Activated CD8-positive, alpha-beta memory T cell treated with anti-CD3 and anti-CD28 coated beads, Interleukin-2, amount 50 U/mL, for 48 hours (primary cell): ENCODE data around the gene AGAP1.

Source experiments
- DNase-seq: peaks from one replicate; pipeline ENCODE4 v3.0.0-alpha.2; 2020

Gene AGAP1

DNA sequence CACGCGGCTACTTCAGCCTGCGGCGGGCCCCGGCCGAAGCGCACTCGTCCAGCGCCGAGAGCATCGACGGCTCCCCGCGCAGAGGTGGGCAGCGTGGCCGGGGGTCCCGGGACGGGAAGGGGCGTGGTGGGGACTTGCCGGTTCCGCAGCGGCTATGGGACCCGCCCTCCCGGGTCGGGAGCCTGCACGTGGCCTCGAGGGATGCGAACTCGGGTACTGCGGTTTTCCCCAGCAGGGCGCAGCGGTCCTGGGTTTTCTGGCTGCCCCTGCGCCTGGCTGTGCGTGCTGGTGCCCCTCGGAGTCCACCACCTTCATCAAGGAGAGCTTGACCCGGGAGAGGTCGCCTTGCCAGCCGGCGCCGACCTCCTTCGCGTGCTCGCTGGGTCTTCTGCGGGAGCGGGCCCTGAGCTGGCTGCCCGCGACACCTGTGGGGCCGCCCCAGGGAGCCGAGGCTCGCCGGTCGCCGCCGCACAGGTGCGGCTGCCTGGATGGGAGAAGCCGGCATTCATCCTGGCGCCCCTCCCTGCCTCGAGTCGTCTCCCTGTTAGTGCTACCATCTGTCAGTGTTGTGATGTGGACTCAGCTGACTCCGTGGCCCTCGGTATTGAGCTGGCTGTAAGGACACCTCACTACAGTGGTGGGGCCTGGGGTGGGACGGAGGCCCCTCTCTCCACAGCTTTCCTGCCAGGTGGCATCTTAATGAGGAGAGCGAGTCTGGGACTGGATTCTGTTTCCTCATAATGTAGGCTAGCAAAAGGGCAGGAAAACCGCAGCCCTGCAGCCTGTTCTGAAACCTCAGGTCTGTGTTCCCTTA, 177.3 kb downstream of the AGAP1 start:
- DNase-seq: no peak

DNA sequence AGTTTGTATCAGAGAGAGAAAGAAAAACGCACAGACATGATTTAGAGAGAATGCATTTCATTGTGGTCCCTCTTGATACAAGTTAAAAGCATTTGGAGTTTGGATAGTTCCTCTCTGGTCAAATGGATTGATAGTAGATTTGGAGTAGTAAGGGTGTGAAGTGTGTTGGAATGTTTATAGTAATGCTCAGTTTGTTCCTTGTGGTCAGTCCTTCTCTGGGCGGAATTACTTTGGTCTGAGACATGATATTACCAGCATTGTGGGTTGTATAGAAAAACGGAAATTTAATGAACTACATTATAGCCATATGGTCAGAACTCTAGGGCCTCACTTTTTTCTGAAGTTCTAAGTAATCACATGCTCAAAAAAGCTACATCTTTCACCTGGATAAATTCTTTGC, 178.9 kb downstream of the AGAP1 start:
- no peak for DNase-seq

DNA sequence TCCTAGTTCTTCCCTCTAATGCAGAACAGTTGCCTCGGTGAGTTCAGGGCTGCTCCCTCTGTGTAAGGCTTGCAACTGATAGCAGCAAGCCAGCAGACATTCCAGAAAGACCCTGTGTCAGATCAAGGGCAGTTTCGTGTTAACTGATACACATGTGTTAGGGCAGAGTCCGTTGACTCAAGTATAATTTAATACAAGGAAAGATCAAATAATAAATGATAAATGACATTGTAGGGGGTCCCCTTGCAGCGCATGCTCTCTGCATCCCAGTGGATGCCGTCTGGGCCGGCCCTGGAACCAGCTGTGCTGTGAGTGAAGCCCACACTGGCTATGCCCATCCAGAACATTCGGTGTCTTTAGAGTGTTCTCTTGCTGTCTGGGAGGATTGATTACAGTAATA, 180.3 kb downstream of the AGAP1 start:
- no peak for DNase-seq

DNA sequence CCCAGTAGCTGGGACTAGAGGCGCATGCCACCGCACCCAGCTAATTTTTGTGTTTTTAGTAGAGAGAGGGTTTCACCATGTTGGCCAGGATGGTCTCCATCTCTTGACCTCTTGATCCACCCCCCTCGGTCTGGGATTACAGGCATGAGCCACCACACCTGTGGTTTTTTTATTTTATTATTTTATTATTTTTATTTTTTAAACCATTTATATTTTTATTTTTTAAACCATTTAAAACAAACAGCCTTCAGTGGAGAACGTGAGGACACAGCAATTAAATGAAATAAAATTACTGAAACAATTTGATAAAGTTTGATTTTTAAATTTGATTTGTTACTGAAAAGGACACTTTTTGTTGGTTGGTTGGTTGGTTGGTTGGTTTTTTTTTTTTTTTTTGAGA, 181.0 kb downstream of the AGAP1 start:
- no peak for DNase-seq

DNA sequence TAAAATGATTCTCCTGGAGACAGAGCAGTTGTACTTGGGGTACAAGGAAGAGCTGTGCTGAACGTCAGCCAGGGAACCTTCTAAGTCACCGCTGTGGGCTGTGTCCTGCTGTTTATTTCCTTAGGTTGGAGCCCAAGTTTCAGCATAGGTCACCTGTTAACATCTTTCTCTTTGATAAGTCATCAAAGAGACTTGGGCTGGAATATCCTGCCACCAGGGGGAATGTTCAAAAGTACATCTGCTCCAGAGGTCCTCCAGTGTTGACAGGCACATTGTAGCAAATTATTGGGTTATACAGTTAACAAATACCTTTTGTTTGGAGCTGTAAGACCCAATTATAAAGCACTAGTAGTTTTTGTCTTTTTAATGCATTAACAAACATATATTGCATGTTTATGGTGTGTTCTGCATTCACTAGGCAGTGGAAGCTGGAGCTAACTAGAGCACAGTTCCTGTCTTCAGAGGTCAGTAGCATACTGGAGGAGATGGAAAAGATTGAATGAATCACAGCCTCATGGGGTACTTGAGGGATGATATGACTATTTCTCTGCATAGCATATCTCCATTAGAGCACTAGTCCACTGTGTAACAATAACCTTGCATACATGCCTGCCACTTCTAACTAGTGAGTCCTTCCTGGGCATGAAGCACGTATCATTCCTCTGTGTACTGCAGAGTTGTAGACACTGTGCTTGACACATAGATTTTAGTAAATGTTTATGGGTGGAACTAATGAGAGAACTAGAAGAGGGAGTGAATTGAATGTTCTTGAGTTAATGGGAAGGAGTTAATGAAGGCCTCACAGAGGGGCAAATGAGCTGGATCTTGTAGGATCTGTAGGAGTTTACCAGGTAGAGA, 182.1 kb downstream of the AGAP1 start:
- no peak for DNase-seq

DNA sequence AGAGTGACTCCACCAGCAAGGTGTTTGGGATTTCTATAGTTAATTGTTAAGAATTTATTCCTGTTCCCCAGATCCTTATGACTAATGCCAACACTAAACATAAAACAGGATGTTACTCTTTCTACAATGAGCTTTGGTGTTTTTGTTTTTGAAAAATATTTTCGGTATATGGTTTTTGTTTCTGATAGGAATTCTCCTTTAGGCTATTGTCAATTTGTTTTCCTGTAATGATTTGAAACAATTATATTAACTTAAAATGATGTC, 182.6 kb downstream of the AGAP1 start:
- DNase-seq: no peak

DNA sequence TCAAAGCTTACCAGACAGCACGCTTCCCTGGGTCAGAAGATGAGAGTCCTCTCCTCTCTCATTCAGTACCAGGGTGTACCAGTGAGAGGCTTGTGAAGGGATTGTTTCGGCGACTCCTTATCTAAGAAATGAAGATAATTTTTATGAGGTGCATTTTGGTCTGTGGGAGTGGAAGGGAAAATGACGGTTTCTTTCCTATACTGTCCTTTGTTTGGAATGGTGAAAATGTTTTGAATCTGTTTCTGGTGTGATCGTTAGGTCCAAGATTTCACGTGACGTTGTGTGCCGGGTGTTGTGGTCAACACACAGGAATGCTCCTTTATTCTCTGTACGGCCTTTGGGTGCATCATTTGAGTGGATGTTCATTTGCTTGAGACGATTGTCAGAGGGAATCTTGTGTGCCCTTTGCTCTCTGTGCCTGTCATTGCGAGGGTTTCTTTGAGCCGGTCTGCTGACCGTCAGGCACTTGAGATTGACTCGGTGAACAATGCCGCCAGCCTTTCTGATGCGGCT, 183.5 kb downstream of the AGAP1 start:
- no peak for DNase-seq

DNA sequence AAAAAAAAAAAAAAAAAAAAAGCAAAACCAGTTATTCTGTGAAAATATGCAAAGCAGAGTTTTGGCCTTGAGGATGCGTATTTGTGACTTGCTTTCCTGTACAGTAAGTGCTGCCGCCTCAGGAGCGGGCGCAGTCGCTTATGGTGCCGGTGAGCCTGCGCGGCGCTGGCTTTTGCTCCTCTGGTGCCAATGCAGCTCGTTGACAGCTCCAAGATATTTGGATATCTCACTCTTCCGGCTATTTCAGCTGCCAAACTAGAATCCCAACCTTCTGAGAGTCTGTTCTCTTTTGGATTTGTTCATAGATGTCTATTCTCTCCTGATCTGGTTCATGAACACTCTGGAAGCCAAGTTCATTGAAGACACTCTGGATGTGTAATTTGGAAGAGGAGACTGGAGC, 184.1 kb downstream of the AGAP1 start:
- no peak for DNase-seq

DNA sequence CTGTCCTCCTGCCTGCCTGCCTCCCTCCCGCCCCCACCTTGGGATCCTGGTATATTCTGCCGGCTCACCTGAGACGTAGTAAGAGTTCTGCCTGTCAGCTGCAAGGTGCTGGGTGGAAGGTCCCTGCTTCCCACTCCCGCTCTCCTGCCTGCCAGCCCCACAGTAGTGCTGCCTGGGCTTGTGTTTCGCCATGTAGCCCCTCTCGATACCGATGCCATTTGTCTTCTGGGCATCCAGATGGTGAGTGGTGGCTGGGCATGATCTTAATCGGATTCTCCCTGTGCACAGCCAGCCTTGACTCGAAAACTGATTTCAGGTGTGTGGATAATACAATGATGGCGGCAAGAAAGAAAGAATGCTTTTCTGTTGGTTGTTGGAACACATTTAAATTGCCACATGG, 184.9 kb downstream of the AGAP1 start:
- DNase-seq: no peak

DNA sequence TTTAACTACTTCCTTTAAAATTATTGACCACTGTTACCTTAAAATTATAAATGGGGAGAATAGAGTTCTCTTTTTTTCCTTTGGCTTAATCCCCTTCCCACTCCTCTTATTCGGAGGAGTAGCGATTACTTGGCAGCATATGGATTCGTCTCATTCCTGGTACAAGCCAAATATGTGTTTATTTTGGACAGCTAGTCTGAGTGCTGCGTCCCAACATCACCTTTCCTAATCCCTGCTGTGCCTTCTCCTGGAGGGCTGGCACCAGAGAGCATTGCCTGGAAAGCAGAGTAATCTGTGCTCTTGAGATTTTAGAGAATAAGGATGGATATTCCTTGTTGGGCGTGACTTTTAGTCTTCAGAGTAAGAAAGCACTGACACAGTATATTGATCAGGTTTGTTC, 185.6 kb downstream of the AGAP1 start:
- DNase-seq: no peak

DNA sequence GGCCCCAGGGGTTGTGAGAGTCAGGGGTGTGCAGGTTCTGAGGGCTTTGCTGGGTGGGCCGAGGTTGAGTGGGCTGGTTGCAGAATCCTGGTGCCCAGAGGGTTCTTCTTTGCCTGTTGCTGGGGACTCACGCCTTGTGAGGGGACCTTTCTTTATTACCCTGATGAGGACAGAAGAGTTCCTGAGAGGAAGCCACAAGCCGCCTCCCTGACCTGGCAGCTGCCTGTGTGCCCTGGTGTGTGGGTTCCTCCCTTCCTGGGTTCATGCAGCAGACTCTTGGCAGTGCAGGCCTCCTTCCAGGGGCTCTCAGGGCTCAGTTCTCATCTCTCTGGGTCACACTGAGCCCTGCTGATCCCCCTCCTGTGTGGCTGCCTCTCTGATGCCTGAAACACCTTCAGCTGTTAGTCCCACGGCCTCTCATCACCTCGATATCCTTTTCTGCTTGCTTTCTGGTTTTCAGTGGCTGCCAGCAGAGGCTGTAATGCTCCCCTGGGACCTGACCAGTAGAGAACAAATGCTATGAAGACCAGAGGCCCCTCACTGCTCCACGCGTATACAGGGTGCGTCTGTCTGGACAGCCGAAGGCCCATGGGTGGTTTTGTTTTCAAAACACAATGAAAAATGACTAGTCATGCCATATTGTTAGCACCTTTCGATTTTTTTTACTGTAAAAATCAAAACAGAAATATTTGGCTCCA, 191.3 kb downstream of the AGAP1 start:
- no peak for DNase-seq

DNA sequence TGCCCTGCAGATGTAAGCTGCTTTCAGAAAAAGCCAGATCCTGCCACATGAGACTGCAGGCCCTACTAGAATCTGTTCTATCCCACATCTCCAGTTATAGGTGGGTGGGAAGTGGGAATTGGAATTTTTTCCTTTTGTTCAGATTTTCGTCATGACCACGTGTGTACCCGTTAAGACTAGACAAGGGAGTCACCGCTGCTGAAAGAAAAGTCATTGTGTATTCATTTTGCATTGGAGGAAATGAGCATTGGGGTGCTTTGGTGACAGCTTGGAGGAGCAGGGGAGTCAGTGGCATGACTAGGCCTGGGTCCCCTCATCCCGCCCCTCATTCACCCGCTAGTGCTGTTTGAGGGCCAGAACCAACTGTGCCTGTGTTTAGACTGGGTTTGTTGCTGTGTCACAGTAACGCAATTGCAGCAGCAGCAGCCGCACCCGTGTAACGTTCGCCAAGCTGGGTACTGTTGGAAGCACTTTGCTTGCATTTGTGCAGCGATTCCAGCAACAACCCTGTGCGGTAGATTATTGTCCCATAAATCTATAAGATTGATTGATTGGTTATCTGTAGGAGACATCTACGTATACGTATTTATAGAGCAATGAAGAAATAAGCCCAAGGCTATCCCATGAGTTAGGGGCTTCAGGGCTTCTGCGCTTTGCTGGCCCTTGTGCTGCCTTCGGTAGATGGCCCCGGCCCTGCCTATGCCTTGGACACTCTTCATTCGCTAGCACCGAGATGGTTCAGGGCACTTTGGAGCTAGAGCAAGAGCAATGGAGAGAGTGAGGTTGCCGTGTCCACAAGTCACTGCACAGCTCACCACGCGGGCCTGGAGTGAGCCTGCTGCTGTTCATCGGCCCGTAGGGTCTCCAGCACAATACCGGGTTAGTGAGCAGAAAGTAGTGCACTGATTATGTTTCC, 194.9 kb downstream of the AGAP1 start:
- DNase-seq: no peak

DNA sequence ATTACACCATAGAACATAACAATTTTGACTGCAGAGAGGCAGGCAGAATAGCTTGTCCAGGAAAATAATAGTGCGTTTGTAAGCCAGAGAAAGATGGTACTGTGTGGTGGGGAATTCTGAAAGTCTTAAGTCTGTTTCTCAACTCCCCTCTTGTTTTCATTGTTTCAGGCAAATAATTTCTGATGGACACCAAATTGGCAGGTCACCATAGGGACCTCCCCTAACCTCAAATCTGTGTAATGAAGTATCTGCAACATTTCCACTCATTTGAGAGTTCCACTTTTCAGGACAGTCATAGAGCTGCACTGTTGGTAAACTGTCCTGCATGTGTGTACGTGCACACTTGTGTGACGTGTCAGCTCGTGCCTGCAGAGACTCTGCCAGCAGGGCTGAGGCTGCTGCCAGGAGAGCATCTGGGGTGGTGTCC, 195.6 kb downstream of the AGAP1 start:
- DNase-seq: no peak

DNA sequence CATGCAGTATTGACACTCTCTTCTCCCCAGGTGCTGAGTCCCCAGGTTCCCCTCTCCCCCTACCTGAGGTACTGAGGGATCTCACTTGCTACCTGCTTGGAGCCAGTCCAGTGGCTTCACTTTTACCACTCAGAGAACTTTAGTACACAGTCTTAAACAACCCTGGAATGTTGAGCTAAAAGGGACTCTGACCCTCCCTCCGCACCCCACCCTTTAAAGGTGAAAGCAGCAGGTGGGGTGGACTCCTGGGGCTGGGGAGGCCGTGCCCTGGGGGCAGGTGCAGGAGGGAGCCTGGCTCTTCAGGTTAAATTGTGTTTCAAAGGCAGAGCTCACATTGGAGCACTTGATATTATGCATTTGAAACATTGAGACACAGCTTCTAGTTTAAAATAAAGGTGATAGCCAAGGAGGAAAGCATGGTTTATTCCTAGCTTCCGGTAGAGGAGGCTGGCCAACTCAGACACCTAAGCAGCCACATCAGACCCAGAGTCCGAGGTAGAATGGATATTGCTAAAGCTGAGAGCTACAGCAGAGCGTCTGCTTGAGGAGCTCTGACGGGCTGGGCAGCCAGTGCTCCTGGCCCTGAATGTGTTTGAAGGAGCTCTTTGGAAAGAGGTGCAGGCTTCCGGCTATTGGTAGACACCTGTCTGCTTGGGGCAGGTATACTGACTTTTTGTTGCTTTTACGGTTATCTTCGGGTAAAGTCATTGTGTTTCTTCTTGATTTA, 196.4 kb downstream of the AGAP1 start:
- no peak for DNase-seq

DNA sequence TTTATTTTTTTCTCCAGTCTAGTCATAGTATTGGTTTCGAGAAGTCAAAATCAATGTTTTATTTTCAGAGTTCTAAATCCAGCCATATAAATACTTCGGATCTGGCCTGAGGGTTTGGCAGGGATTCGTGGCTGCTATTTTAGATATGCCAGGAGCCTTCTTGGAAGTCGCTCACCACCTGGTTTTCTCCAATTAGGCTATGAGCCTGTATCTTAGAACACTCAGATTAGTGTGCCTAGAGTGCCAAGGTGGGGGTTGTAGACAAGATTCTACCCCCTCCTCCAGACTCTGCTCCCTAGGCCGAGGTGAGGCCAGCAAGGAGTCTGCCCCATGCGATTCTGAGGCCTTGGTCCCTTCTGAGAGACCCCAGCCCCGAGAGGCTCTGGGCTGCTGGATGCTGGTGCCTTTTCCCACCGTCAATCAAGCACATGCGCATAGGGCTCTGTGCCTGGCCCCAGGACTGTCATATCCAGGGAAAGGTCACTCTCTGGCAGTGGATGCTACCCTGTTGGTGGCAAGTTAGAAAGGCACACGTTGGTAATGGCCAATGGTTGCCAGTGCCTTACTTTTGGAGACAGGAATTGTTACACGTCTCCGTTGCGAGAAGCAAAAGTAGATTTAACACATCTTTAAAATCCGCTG, 197.1 kb downstream of the AGAP1 start:
- no peak for DNase-seq

DNA sequence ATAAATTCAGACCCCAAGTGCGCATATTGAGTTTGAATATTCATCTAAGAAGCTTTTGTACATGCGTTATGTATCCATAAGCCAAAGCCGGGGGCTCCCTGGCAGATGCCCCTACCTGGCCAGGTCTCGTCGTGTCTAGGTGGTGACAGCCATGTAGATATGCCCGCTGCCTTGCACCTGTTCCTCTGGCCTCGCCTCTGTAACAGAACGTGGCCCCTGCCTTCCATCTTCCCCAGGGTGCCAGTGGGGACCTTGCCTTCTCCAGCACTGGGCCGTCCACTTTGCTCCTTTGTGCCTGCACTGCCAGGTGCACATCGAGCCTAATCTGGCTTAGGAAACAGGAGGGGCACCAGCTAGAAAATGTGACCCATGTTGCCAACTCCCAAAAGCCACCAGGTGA, 198.2 kb downstream of the AGAP1 start:
- no peak for DNase-seq

DNA sequence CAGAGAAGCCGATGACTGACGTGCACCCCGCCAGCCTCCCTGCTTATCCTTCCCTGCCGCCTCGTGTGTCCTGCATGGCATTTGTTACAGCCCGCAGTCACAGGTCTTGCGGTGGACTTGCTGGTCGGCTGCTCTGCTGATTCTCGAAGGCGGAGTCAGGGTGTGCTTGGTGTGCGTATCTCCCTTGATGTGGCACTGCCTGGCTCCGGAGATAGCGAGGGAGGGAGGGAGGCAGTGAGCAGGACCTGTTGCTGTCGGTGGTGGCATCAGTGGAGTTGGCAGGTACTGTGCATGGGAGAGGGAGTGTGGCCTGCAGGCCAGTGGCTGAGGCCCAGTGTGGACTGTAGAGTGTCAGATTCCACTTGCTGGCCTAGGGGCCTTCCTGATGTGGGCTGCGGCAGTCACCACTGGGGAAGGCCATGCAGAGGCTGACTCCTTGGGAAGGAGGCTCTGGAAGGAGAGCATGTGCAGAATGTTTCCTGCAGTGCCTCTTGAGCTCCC, 198.9 kb downstream of the AGAP1 start:
- no peak for DNase-seq

DNA sequence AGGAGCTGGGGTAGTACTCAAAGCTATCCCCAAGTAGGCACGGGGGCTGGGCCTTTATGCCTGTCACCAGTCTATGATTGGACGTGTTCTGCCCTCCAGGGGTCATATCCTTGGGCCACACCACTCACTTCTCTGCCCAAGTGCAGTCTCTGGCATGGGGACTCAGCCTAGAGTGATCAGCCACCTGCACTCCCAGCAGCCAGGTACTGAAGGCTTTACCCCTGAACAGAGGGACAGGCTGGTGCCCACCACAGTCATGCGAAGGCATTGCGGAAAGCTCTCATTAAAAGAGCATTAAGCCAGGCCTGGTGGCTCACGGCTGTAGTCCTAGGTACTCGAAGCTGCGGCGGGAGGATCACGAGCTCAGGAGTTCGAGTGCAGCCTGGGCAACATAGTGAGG, 199.4 kb downstream of the AGAP1 start:
- DNase-seq: no peak

DNA sequence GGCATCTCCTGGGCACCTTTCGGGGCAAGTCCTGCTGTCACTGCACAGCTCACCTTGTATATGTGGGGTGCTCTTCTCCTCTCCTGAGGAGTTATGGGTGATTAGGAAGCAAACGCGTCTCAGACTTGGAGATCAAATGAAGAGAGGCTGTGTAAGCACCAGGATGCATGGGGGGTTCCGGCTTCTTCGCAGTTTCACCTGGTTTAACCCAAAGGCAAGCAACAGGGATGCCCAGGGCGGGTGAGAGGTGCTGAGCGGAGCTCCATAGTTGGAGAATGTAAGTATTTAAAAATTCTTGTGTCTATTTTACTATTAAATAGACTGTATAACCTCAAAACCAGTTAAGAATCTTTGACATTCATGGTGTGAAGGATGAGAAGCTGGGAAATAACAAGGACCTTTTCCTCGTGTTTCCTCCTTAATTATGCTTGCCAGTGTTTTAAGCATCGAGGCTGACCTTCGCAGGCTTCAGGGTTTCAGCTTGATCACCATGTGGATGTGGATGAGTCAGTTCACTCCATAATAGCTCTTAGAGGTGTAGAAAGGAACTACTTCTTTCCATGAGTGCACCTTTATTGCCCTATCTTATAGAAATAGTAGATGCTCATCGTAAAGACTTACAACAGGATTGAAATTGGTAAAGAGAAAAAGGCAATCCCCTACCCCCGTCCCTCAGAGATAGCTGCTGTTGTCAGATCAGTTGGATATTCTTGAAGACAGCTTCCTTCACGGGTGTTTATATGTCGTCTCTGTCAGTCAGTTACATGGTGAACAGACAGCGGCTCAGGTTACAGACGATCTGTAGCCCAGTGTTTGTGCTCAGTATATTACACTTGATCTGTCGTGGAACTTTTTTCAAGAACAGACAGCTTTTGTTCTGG, 201.1 kb downstream of the AGAP1 start:
- no peak for DNase-seq

DNA sequence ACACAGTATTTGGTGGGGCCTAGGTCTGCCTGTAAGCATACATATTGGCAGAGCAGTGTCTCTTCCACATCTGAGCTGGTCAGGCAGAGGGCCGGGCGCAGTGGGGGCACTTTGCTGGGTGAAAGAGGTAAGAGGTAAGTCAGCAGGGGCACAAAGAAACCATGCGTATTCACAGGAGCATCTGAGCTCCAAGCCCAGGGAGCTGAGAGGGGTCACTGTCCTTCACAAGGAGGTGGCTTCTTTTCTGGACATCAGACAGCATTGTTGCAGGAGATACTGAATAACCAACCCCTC, 201.7 kb downstream of the AGAP1 start:
- no peak for DNase-seq
